Keratinocyte (primary cell): ENCODE results near the gene TBC1D9B.

Experiments used
- CTCF ChIP-seq, 3 experiments: IDR thresholded peaks in 1 of 3; conservative IDR thresholded peaks in 1 of 3; optimal IDR thresholded peaks in 1 of 3; 2 replicates in 2 of 3; 3 replicates in 1 of 3; pipeline versions ENCODE3 to v1.5.1; 2011; ENCODE audit warnings: low read length in 3 of 3, mild to moderate bottlenecking in 3 of 3, moderate library complexity in 2 of 3, control low read depth in 1 of 3, inconsistent platforms in 1 of 3; ENCODE audit not compliant: insufficient read depth in 2 of 3; ENCODE audit errors: extremely low read depth in 1 of 3
- EZH2 ChIP-seq: IDR thresholded peaks from one replicate; pipeline ENCODE4 v1.6.1; 2012; ENCODE audit warnings: inconsistent platforms, mild to moderate bottlenecking, low read length, moderate library complexity

GRCh38 chr5:179833056-179833708 lies 74.5 kb downstream of the TBC1D9B start:
- no peak for TF ChIP-seq CTCF (optimal IDR thresholded peaks at IDR 0.05 in 1 of 3, IDR thresholded peaks at IDR 0.05 in 1 of 3, conservative IDR thresholded peaks at IDR 0.05 in 1 of 3; ENCODE audit: extremely low read depth in 1 of 3, insufficient read depth in 2 of 3, low read length in 3 of 3)
- no peak for TF ChIP-seq EZH2
